ENCODE data around the gene AADACL4. TPM values are rescaled to one million over a fixed set of nuclear protein-coding genes. Genes with fewer than 3 reads are reported as not detected.

AADACL4 gene
- total and polyA plus RNA-seq, 9 of the 15 experiments (the other 6 are each of a cell fraction or from before 2014, with no cell fraction given): not detected

DNA sequence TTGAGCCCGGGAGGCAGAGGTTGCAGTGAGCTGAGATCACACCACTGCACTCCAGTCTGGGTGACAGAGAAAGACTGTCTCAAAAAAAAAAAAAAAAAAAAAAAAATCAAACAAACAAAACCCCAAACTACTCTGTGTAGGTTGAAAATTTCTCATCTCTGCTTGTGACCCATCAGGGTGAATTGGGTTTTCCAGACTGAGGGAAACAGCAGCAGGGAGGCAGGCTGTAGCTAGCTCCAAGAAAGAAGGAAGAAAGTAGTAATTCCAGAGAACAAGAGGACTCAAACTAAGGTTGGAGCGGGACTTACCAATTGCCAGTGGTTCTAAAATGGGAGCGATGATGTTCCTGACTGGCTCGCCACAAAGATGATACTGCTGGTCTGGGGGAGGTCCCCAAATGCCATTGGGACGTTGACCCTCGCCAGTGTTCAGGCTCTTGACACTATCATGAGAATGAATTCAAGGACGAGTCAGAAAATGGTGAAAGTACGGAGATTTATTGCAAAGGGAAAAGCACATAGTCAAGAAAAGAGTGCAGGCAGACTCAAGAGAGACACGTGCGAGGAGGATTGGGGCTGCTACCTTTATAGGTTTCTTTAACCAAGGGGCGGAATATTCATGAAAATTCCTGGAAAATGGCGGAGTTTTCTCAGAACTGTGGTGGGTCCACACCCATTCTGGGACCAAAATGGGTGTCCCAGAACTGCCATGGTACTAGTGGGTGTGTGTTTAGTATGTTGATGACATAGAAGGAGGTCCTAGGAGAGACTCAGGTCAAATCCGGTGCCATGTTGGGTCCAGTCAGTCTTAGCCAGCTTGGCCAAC, 13.4 kb downstream of the AADACL4 start (continued):
- no peak for TF ChIP-seq CHD7 (IDR thresholded peaks at IDR 0.05; ENCODE audit: low read depth, low read length)
- no peak for TF ChIP-seq WHSC1 (IDR thresholded peaks at IDR 0.05; ENCODE audit: low read length)
- TF ChIP-seq CAMTA2 (CRISPR knock-in tag; conservative IDR thresholded peaks at IDR 0.05): no peak
- no peak for TF ChIP-seq PHTF2 (CRISPR knock-in tag; IDR thresholded peaks at IDR 0.05)
- TF ChIP-seq CBFA2T3 (IDR thresholded peaks at IDR 0.05): no peak
- 0 out of 2 replicates have a peak, but pooled peaks have one; percentile 45 for TF ChIP-seq DMBX1 (CRISPR knock-in tag; IDR thresholded peaks at IDR 0.05; ENCODE audit: borderline replicate concordance)
- TF ChIP-seq SNIP1 (IDR thresholded peaks at IDR 0.05; ENCODE audit: low read depth): no peak
- no peak for TF ChIP-seq IRF9 (tag; IDR thresholded peaks at IDR 0.05)
- no peak for TF ChIP-seq ZNF24 (IDR thresholded peaks at IDR 0.05)
- TF ChIP-seq, protein P1, sequence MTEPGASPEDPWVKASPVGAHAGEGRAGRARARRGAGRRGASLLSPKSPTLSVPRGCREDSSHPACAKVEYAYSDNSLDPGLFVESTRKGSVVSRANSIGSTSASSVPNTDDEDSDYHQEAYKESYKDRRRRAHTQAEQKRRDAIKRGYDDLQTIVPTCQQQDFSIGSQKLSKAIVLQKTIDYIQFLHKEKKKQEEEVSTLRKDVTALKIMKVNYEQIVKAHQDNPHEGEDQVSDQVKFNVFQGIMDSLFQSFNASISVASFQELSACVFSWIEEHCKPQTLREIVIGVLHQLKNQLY (CRISPR knock-in tag; conservative IDR thresholded peaks at IDR 0.05): no peak
- TF ChIP-seq ZNF589 (CRISPR knock-in tag; IDR thresholded peaks at IDR 0.05; ENCODE audit: low read depth): no peak
- TF ChIP-seq ZNF41 (CRISPR knock-in tag; conservative IDR thresholded peaks at IDR 0.05): no peak
- TF ChIP-seq FUS (optimal IDR thresholded peaks at IDR 0.05; ENCODE audit: low read depth, low read length): no peak
- peak; percentile 46; the same call in 1 of the 2 replicates for TF ChIP-seq SOX6 (IDR thresholded peaks at IDR 0.05)
- no peak for TF ChIP-seq ZBTB7A (IDR thresholded peaks at IDR 0.05; ENCODE audit: borderline replicate concordance, control insufficient read depth, low read depth, low read length)
- no peak; the same call in 1 of the 2 replicates for TF ChIP-seq NCOA6 (IDR thresholded peaks at IDR 0.05)

Measured in K562 (cell line).